H1 (cell line): Measurements from ENCODE around the gene NR5A1. TPM values are rescaled to one million over a fixed set of nuclear protein-coding genes. Genes with fewer than 3 reads are reported as not detected.

Source experiments
- CTCF ChIA-PET: fragments of 300-600 bp; sonication (Branson Sonifier 250); formaldehyde crosslinking; loops from one replicate; lab custom pipeline; 2021; ENCODE audit not compliant: partially characterized antibody; lab: Charles Lee
- POLR2A ChIA-PET: fragments of 300-600 bp; sonication (Branson Sonifier 250); formaldehyde crosslinking; loops from one replicate; lab custom pipeline; 2021; ENCODE audit warnings: inconsistent platforms; ENCODE audit not compliant: partially characterized antibody; lab: Charles Lee
- DNase-seq, 2 experiments: peaks; one replicate each; pipeline versions ENCODE4 v3.0.0 to v3.0.0-alpha.2; 2010 to 2022; ENCODE audit warnings: low spot score in 2 of 2, low read depth in 1 of 2, mixed read lengths in 1 of 2
- FAIRE-seq: peaks from 2 replicates; lab custom pipeline; 2011; peaks lifted over from hg19 to GRCh38; lab: Jason Lieb, UNC
- H2AFZ ChIP-seq: 2 replicates; pipeline ENCODE4 v1.8.1; 2012; ENCODE audit warnings: low read length, inconsistent platforms
- H2AK5ac ChIP-seq: 2 replicates; pipeline ENCODE4 v1.6.1; 2013; ENCODE audit warnings: low read depth, low read length
- H2BK120ac ChIP-seq: replicated peaks from 2 replicates; pipeline ENCODE3; 2013; ENCODE audit warnings: low read depth, low read length, inconsistent platforms
- H2BK12ac ChIP-seq: 2 replicates; pipeline ENCODE4 v1.6.1; 2013; ENCODE audit warnings: low read depth, low read length
- H2BK15ac ChIP-seq: 2 replicates; pipeline ENCODE4 v1.6.1; 2013; ENCODE audit warnings: low read length
- H2BK20ac ChIP-seq: 2 replicates; pipeline ENCODE4 v1.6.1; 2013; ENCODE audit warnings: low read length
- H2BK5ac ChIP-seq: 2 replicates; pipeline ENCODE4 v1.6.1; 2013; ENCODE audit warnings: low read depth, low read length
- H3K14ac ChIP-seq: 2 replicates; pipeline ENCODE4 v1.6.1; 2013; ENCODE audit warnings: inconsistent platforms; ENCODE audit not compliant: insufficient read length
- H3K18ac ChIP-seq: 2 replicates; pipeline ENCODE4 v1.6.1; 2013; ENCODE audit warnings: low read length; ENCODE audit errors: extremely low read depth
- H3K23ac ChIP-seq: 2 replicates; pipeline ENCODE4 v1.6.1; 2013; ENCODE audit warnings: inconsistent platforms; ENCODE audit not compliant: insufficient read length
- H3K23me2 ChIP-seq: 2 replicates; pipeline ENCODE4 v1.6.1; 2013; ENCODE audit warnings: low read depth, low read length
- H3K27ac ChIP-seq: 2 replicates; pipeline ENCODE4 v1.6.1; 2011; ENCODE audit warnings: low read depth, low read length, inconsistent platforms
- H3K27me3 ChIP-seq, 4 experiments: replicated peaks in 1 of 4; 1 replicate in 1 of 4; 2 replicates in 3 of 4; pipeline versions ENCODE4 v1.6.1 to v1.8.1; 2011 to 2013; ENCODE audit warnings: low read length in 3 of 4, mild to moderate bottlenecking in 3 of 4, inconsistent platforms in 2 of 4, mixed read lengths in 2 of 4, moderate library complexity in 1 of 4; ENCODE audit not compliant: control insufficient read depth in 3 of 4, insufficient read depth in 3 of 4; ENCODE audit errors: extremely low read depth in 1 of 4
- H3K36me3 ChIP-seq, 4 experiments: 2 replicates each; pipeline versions ENCODE4 v1.6.1 to v1.8.1; 2011 to 2013; ENCODE audit warnings: mild to moderate bottlenecking in 4 of 4, low read length in 3 of 4, moderate library complexity in 2 of 4, control low read depth in 1 of 4, inconsistent platforms in 1 of 4; ENCODE audit not compliant: insufficient read depth in 4 of 4, control insufficient read depth in 2 of 4
- H3K4ac ChIP-seq: replicated peaks from 2 replicates; pipeline ENCODE3; 2013; ENCODE audit warnings: low read length, low read depth, mixed read lengths, inconsistent platforms; ENCODE audit not compliant: insufficient read length
- H3K4me1 ChIP-seq, 4 experiments: replicated peaks in 1 of 4; 1 replicate in 1 of 4; 2 replicates in 3 of 4; pipeline versions ENCODE4 v1.6.1 to v1.8.1; 2011 to 2013; ENCODE audit warnings: low read length in 3 of 4, inconsistent platforms in 2 of 4, mixed read lengths in 1 of 4; ENCODE audit not compliant: insufficient read depth in 4 of 4, control insufficient read depth in 3 of 4
- H3K4me2 ChIP-seq, 2 experiments: 2 replicates each; pipeline versions ENCODE4 v1.6.1 to v1.8.1; 2011 to 2013; ENCODE audit warnings: low read depth in 2 of 2, low read length in 2 of 2, control low read depth in 1 of 2, inconsistent platforms in 1 of 2, mild to moderate bottlenecking in 1 of 2; ENCODE audit not compliant: insufficient read depth in 1 of 2
- H3K4me3 ChIP-seq, 4 experiments: fragments of 200-600, 300-600 bp in 1 of 4; sonication (generic), shearing (Covaris generic), sonication (Bioruptor Twin) in 1 of 4; 2 replicates each; pipeline versions ENCODE4 v1.5.1 to v1.8.1; 2011 to 2016; ENCODE audit warnings: low read length in 4 of 4, low read depth in 3 of 4, control low read depth in 2 of 4, inconsistent platforms in 2 of 4, mild to moderate bottlenecking in 2 of 4, mixed read lengths in 1 of 4, moderate library complexity in 1 of 4; ENCODE audit not compliant: insufficient read depth in 2 of 4; ENCODE audit errors: extremely low read depth in 1 of 4
- H3K56ac ChIP-seq: replicated peaks from 2 replicates; pipeline ENCODE3; 2013; ENCODE audit warnings: low read depth, mild to moderate bottlenecking, mixed read lengths, low read length, inconsistent platforms; ENCODE audit not compliant: insufficient read length
- H3K79me1 ChIP-seq: 2 replicates; pipeline ENCODE4 v1.6.1; 2013; ENCODE audit warnings: low read depth, low read length, control low read depth
- H3K79me2 ChIP-seq, 2 experiments: 2 replicates each; pipeline versions ENCODE4 v1.6.1 to v1.8.1; 2012 to 2013; ENCODE audit warnings: low read length in 2 of 2, mild to moderate bottlenecking in 2 of 2, inconsistent platforms in 1 of 2; ENCODE audit not compliant: insufficient read depth in 2 of 2, control insufficient read depth in 1 of 2
- H3K9ac ChIP-seq, 4 experiments: replicated peaks in 1 of 4; 1 replicate in 1 of 4; 2 replicates in 3 of 4; pipeline versions ENCODE4 v1.6.1 to v1.8.1; 2011 to 2013; ENCODE audit warnings: low read depth in 3 of 4, low read length in 3 of 4, control low read depth in 2 of 4, mild to moderate bottlenecking in 2 of 4, moderate library complexity in 2 of 4, inconsistent platforms in 1 of 4; ENCODE audit errors: extremely low read depth in 1 of 4
- H3K9me3 ChIP-seq, 2 experiments: 2 replicates each; pipeline versions ENCODE4 v1.6.1 to v1.8.1; 2012 to 2013; ENCODE audit warnings: mild to moderate bottlenecking in 2 of 2, moderate library complexity in 2 of 2, control low read depth in 1 of 2, inconsistent platforms in 1 of 2, low read depth in 1 of 2, low read length in 1 of 2, mixed read lengths in 1 of 2; ENCODE audit not compliant: insufficient read depth in 2 of 2
- H4K20me1 ChIP-seq, 2 experiments: replicated peaks in 1 of 2; 2 replicates each; pipeline versions ENCODE3 to v1.8.1; 2011 to 2013; ENCODE audit warnings: inconsistent platforms in 2 of 2, low read length in 2 of 2, mild to moderate bottlenecking in 1 of 2; ENCODE audit not compliant: insufficient read depth in 2 of 2, control insufficient read depth in 1 of 2
- H4K5ac ChIP-seq: 2 replicates; pipeline ENCODE4 v1.6.1; 2013; ENCODE audit warnings: low read length, low read depth, mixed read lengths, inconsistent platforms; ENCODE audit not compliant: insufficient read length
- H4K8ac ChIP-seq: 2 replicates; pipeline ENCODE4 v1.8.0; 2013; ENCODE audit warnings: mild to moderate bottlenecking, moderate library complexity, low read length, inconsistent platforms; ENCODE audit not compliant: insufficient read depth; ENCODE audit errors: extremely low read depth
- H4K91ac ChIP-seq: replicated peaks from 2 replicates; pipeline ENCODE3; 2013; ENCODE audit warnings: low read length, mixed read lengths, inconsistent platforms; ENCODE audit not compliant: insufficient read length
- ASH2L ChIP-seq: fragments of 200-600, 300-600 bp; sonication (generic); IDR thresholded peaks from one replicate; pipeline ENCODE4 v1.7.1; 2017; ENCODE audit warnings: low read length
- BRCA1 ChIP-seq: IDR thresholded peaks from 2 replicates; pipeline ENCODE4 v1.6.1; 2012; ENCODE audit warnings: low read depth, low read length, improper control_type of control experiment
- CBX5 ChIP-seq: fragments of 300-800, 300-1000 bp; sonication (generic); IDR thresholded peaks from 2 replicates; pipeline ENCODE4 v1.7.1; 2016; ENCODE audit warnings: antibody characterized with exemption, low read length, low read depth
- EP300 ChIP-seq, 2 experiments: IDR thresholded peaks; 1 replicate in 1 of 2; 2 replicates in 1 of 2; pipeline ENCODE4 v1.6.1; 2011 to 2012; ENCODE audit warnings: low read depth in 2 of 2, low read length in 2 of 2, mild to moderate bottlenecking in 2 of 2, borderline replicate concordance in 1 of 2, inconsistent platforms in 1 of 2, moderate library complexity in 1 of 2
- KDM4A ChIP-seq: IDR thresholded peaks from one replicate; pipeline ENCODE4 v1.7.1; 2012; ENCODE audit warnings: low read depth, mild to moderate bottlenecking, moderate library complexity, low read length, inconsistent platforms; ENCODE audit not compliant: severe bottlenecking
- KDM5A ChIP-seq: fragments of 200-600 bp; IDR thresholded peaks from 2 replicates; pipeline ENCODE4 v1.7.1; 2012; ENCODE audit warnings: mild to moderate bottlenecking, low read length, inconsistent platforms, mixed read lengths
- POLR2A ChIP-seq, 2 experiments: IDR thresholded peaks; 1 replicate in 1 of 2; 2 replicates in 1 of 2; pipeline ENCODE4 v1.6.1; 2011; ENCODE audit warnings: low read depth in 2 of 2, low read length in 2 of 2, mild to moderate bottlenecking in 2 of 2; ENCODE audit errors: control extremely low read depth in 1 of 2
- POU5F1 ChIP-seq: IDR thresholded peaks from 2 replicates; pipeline ENCODE4 v1.6.1; 2011; ENCODE audit warnings: low read depth, mild to moderate bottlenecking, low read length, moderate library complexity
- SAP30 ChIP-seq: fragments of 300-600 bp; sonication (generic); IDR thresholded peaks from 2 replicates; pipeline ENCODE4 v1.7.1; 2012; ENCODE audit warnings: low read length, moderate library complexity, mild to moderate bottlenecking, inconsistent platforms; ENCODE audit not compliant: insufficient read depth, insufficient replicate concordance
- SUZ12 ChIP-seq: fragments of 200-600 bp; sonication (generic); IDR thresholded peaks from 2 replicates; pipeline ENCODE4 v1.6.1; 2012; ENCODE audit warnings: mild to moderate bottlenecking, inconsistent platforms, low read length, moderate library complexity, mixed read lengths
- WGBS, 2 experiments: shearing (Covaris generic) in 1 of 2; methylation state at CpG; one replicate each; pipeline versions ENCODE4 v1.1.6 to v1.1.7; 2013 to 2015; ENCODE audit warnings: low lambda C conversion rate in 2 of 2, mixed read lengths in 2 of 2, inconsistent platforms in 1 of 2, low coverage in 1 of 2, missing lambda C conversion rate in 1 of 2; ENCODE audit not compliant: insufficient replicate concordance in 2 of 2, insufficient coverage in 1 of 2, insufficient read length in 1 of 2; ENCODE audit errors: extremely low coverage in 1 of 2, missing lambda C conversion rate in 1 of 2; 5-methylcytosine and 5-hydroxymethylcytosine counted together
- polyA plus RNA-seq, 7 experiments: library from polyadenylated mRNA; depleted of rRNA in 3 of 7; stranded (reverse) in 5 of 7; unstranded in 2 of 7; fragments of >200 nt in 5 of 7; fragments of 200-250 nt in 2 of 7; gene quantifications; 1 replicate in 5 of 7; 2 replicates in 1 of 7; 4 replicates in 1 of 7; pipeline versions ENCODE4 v1.2.1 to v1.2.3, GENCODE V29; 2011 to 2013; ENCODE audit warnings: missing spikeins in 2 of 7, mixed read lengths in 2 of 7
- total RNA-seq: library from RNA; stranded (reverse); fragmentation: NEBNext Ultra II Directional; extraction: Animal tissue kit (Norgen Biotek cat#: 25700); gene quantifications from 2 replicates; pipeline ENCODE4 v1.2.1, GENCODE V29; 2021
- TF ChIP-seq, protein P1 (sequence below): IDR thresholded peaks from 2 replicates; pipeline ENCODE4 v1.6.1; 2012; ENCODE audit warnings: low read length, inconsistent platforms

NR5A1 gene
- total and polyA plus RNA-seq, 2 of the 8 experiments (the other 6 are each of a cell fraction or from before 2014, with no cell fraction given) = 0.29 to 0.58 TPM

- Histone ChIP-seq H3K4ac (no peak overlapping the region), H3K9me3 (no peaks in the 10 kb centered on the region), H2BK5ac (no peak overlapping the region), H2BK120ac (no peak overlapping the region), H3K79me2 (no peaks in the 10 kb centered on the region), H4K91ac (no peak overlapping the region), H3K18ac (no peak overlapping the region), H4K5ac (no peak overlapping the region), H3K27me3 (no peaks in the 10 kb centered on the region; a peak in 1 of 7 replicates), H3K36me3 (no peaks in the 10 kb centered on the region), H4K20me1 (no peaks in the 10 kb centered on the region), H3K9ac (no peak overlapping the region), H3K27ac (no peak overlapping the region), H3K4me1 (no peaks in the 10 kb centered on the region), H4K8ac (no peak overlapping the region), H2AK5ac (no peak overlapping the region), H2BK15ac (no peak overlapping the region), H3K4me3 (no peak overlapping the region), H3K56ac (no peak overlapping the region), H2AFZ (no peak overlapping the region), H3K23ac (no peak overlapping the region), H2BK20ac (no peak overlapping the region), H3K4me2 (no peak overlapping the region), H3K79me1 (no peaks in the 10 kb centered on the region), H2BK12ac (no peak overlapping the region), H3K23me2 (no peaks in the 10 kb centered on the region), H3K14ac (no peak overlapping the region)
- 93% methylated on average over 6 of the region's 6 CpGs; no CpG with 5 or more reads in 1 of the 2 experiments for WGBS, 2 experiments
- ChIA-PET POLR2A (interaction anchor here (0.5 kb wide), 1 partner anchor 1151 kb away, joined by 3 read pairs; no protein-coding TSS in a partner anchor), CTCF (interaction anchor here (1.2 to 9.8 kb wide), 3 partner anchors 8 to 20 kb away, joined by 3 to 87 read pairs (median 6); no protein-coding TSS in a partner anchor)
- DNase-seq = no peak
- FAIRE-seq = no peak
- TF ChIP-seq POU5F1 (no peak), KDM5A (no peak), POLR2A (IDR thresholded peaks at IDR 0.05; ENCODE audit: control extremely low read depth in 1 of 2, low read depth in 2 of 2, low read length in 2 of 2) (no peak), SUZ12 (no peak), CBX5 (no peak), EP300 (IDR thresholded peaks at IDR 0.05; ENCODE audit: borderline replicate concordance in 1 of 2, low read depth in 2 of 2, low read length in 2 of 2) (no peak), ASH2L (no peak), KDM4A (no peak), BRCA1 (no peak), SAP30 (no peak)
- TF ChIP-seq, protein P1, sequence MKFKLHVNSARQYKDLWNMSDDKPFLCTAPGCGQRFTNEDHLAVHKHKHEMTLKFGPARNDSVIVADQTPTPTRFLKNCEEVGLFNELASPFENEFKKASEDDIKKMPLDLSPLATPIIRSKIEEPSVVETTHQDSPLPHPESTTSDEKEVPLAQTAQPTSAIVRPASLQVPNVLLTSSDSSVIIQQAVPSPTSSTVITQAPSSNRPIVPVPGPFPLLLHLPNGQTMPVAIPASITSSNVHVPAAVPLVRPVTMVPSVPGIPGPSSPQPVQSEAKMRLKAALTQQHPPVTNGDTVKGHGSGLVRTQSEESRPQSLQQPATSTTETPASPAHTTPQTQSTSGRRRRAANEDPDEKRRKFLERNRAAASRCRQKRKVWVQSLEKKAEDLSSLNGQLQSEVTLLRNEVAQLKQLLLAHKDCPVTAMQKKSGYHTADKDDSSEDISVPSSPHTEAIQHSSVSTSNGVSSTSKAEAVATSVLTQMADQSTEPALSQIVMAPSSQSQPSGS = no peak
These were observed 67.4 kb downstream of the NR5A1 start for GRCh38 chr9:124439686-124440243.
